ENCODE data around the gene ABL1. TPM values are rescaled to one million over a fixed set of nuclear protein-coding genes. Genes with fewer than 3 reads are reported as not detected.

Gene ABL1
- total RNA-seq, 6 experiments from 2014 or later = 56.0 to 63.5 (median 62.8) TPM

DNA sequence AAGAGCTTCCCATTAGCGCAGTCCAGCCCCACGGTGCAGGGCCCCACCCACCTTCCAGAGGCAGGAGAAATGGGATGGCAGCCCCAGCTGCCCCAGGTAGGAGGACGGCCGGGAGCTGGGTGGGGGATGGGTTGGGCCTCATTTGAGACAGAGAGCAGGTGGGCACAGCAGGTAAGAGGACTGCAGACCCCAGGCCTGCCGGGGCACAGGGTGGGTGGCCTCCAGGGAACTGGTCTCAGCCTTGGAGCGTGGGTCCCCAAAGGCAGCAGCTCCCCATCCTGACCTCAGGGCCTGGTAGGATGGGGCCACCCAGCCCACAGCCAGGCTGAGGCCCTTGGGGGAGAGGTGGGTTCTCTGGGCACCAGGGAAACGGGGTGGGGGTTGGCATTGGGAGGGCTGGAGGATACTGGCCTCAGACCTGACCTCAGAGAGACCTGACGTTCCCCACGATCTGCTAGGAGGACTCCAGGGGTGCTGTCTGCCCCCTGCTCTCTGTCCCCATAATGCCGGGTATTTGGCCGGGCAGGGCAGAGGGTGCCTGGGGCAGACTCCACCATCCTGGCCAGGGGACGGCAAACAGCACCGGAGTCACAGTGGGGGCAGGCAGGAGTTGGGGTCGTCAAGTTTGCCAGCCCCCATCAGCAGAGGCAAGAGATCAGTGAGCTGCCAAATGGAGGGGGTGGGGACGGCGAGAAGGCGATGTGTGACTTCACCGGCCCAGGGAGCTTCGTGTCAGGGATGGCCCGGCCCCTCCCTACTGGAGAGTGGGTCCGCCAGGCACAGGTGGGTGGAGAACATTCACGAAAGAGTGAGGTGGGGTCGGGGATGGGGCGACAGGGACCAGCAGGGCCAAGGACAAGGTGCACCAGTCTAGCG lies 68.4 kb downstream of the ABL1 start:
- no peak overlapping the region for H3K4me3 Mint-ChIP-seq

DNA sequence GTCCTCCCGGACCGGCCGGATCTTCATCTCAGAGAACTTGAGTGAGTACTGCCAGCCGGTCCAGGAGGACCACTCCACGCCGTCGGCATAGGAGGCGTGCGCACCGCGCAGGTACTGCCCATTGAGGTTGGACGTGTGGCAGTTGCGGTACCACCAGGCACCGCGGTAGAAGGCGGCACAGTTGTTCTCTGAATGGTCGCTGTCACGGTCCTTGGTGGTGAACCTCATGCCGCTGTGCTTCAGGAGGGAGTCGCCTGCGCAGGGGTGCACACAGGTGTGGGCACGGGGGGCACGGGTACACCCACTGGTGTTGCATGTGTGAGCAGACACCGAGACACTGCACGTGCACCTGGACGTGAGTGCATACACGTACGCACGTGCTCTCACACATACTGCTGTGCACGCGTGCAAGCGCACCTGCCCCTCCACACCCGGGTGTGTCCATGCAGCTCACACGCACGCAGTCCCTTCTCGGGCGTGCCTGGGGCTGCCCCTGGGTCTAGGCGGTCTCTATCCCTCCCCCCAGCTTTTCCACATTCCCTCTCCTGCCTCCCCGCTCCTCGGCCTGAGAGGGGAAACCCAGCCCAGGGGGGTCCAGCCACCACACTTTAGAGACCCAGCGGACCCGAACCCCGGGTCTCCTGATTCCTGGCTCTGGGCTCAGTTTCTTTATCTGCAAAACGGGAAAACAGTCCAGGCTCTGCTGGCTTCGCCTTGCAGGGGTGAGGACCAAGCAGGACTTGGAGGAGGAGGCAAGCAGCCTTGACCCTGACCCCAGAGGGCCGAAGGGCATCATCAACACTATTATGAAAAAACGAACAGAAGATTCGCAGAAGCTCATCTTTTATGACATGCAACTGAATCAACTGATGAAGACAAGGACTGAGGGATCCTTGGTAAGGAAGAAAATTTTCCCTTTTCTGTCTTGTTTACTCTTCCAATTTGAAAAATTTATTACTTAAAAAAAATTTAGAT lies 69.3 kb downstream of the ABL1 start:
- Mint-ChIP-seq H3K9me3 (no peaks in the 10 kb centered on the region), H3K36me3 (ENCODE audit: low read depth) (no peaks in the 10 kb centered on the region), H3K27ac (no peak overlapping the region), H3K27me3 (ENCODE audit: insufficient read depth) (peaks cover 24% of the 10 kb centered on the region), H3K4me1 (ENCODE audit: low read depth) (no peaks in the 10 kb centered on the region), H3K4me3 (no peak overlapping the region)
- no peak for DNase-seq
- TF ChIP-seq, protein P1, sequence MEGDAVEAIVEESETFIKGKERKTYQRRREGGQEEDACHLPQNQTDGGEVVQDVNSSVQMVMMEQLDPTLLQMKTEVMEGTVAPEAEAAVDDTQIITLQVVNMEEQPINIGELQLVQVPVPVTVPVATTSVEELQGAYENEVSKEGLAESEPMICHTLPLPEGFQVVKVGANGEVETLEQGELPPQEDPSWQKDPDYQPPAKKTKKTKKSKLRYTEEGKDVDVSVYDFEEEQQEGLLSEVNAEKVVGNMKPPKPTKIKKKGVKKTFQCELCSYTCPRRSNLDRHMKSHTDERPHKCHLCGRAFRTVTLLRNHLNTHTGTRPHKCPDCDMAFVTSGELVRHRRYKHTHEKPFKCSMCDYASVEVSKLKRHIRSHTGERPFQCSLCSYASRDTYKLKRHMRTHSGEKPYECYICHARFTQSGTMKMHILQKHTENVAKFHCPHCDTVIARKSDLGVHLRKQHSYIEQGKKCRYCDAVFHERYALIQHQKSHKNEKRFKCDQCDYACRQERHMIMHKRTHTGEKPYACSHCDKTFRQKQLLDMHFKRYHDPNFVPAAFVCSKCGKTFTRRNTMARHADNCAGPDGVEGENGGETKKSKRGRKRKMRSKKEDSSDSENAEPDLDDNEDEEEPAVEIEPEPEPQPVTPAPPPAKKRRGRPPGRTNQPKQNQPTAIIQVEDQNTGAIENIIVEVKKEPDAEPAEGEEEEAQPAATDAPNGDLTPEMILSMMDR (IDR thresholded peaks at IDR 0.05) = no peak

More for the DNA sequence above, 68.4 kb downstream of the ABL1 start:
- Mint-ChIP-seq H3K36me3 (ENCODE audit: low read depth) (no peaks in the 10 kb centered on the region), H3K9me3 (no peaks in the 10 kb centered on the region), H3K4me1 (ENCODE audit: low read depth) (no peaks in the 10 kb centered on the region), H3K27me3 (ENCODE audit: insufficient read depth) (peaks cover 24% of the 10 kb centered on the region), H3K27ac (no peak overlapping the region)
- TF ChIP-seq, protein P1 (IDR thresholded peaks at IDR 0.05) = no peak
- DNase-seq = no peak

DNA sequence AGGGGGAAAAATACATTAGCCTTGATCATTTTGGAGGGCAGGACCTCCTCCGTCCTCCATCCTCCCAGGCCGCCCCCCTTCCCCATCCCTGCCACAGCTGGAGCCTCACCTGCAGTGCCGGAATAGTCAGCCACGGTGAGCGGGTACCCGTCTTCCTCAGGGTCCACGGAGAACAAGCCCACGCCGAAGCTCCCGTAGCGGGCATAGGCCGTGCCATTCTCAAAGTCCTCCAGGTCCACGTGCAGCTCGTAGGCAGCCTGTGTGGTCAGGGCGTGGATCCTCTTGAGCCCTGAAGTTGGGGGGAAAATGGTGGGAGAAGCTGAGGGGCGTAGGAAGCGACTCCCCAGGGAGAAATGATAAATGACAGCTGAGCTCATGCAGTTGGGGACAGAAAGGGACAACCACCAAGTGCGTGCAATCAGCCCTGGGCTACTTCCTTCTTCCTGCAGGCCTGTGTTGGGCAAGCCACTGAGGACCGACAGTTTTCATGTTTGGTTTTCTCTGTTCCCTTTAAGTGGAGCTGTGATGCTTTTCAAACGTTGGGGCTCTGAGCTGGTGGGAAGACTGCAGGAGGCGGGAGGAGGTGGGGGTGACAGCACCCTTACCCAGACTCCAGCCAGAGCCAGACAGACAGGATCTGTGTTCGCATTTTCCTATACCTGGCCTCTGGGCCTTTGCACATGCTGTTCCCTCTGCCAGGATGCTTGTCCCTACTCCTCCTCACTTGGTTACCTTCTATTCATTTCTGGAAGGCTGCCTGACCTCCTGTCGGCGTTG lies 70.3 kb downstream of the ABL1 start:
- TF ChIP-seq, protein P1 (IDR thresholded peaks at IDR 0.05) = no peak
- Mint-ChIP-seq H3K9me3 (no peaks in the 10 kb centered on the region), H3K4me1 (ENCODE audit: low read depth) (no peaks in the 10 kb centered on the region), H3K4me3 (no peak overlapping the region), H3K27ac (no peak overlapping the region), H3K27me3 (ENCODE audit: insufficient read depth) (peaks cover 24% of the 10 kb centered on the region), H3K36me3 (ENCODE audit: low read depth) (no peaks in the 10 kb centered on the region)
- DNase-seq = no peak

DNA sequence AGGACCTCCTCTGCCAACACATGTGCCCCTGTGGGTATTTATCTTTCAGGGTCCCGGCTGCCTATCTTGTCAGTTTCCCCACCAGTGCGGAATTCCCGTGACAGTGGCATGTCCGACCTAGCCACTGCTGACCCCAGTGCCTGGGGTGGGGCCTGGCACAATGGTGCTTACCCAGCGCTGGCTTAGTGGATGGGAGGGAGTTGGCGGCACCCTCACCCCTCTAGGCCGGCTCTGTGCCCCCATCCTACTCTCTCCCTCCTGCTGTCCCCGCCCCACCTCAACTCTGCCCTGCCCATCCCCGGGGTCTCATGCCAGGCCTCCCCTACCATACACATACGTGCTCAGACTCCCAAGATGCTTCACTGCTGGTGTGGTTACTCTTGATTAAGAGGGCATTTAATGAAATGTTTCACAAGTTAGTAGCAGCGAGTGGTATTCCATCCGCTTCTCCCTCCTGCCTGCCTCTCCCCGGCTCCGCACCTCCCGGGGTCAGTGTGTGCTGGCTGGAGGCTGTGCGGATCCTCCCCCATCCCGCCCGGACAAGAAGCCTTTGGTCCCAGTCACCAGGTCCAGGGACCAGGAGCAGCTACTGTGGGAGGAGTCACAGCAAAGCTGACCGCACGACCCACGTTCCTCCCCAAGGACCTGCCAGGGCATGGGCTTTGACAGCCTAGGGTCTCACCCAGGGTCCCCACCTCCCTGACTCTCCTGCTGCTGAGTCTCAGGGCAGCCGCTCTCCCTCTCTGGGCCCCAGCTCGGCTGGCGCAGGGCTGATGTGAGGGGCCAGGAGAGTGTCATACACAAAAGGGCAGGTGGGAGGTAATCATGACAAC lies 71.1 kb downstream of the ABL1 start:
- no peak for DNase-seq
- Mint-ChIP-seq H3K4me3 (no peak overlapping the region), H3K27ac (no peak overlapping the region), H3K36me3 (ENCODE audit: low read depth) (no peaks in the 10 kb centered on the region), H3K27me3 (ENCODE audit: insufficient read depth) (peaks cover 24% of the 10 kb centered on the region), H3K4me1 (ENCODE audit: low read depth) (no peaks in the 10 kb centered on the region), H3K9me3 (no peaks in the 10 kb centered on the region)
- TF ChIP-seq, protein P1 (IDR thresholded peaks at IDR 0.05) = no peak
